B cell (primary cell): Measurements from ENCODE around the gene ING3. TPM values are rescaled to one million over a fixed set of nuclear protein-coding genes. Genes with fewer than 3 reads are reported as not detected.

Experiments
- ATAC-seq: fragments of 200-7000 bp; cut with Tn5 transposase; one replicate; pipeline ENCODE4 v1.10.0; 2021; ENCODE audit warnings: low read depth, mild to moderate bottlenecking, moderate number of reproducible peaks, moderate library complexity
- CTCF ChIA-PET: fragments of 350-600 bp; sonication (Branson Sonifier 250); formaldehyde crosslinking; loops from one replicate; lab custom pipeline; 2021; ENCODE audit warnings: antibody characterized with exemption, inconsistent platforms; lab: Charles Lee
- POLR2A ChIA-PET: fragments of 350-600 bp; sonication (Branson Sonifier 250); formaldehyde crosslinking; loops from one replicate; lab custom pipeline; 2021; ENCODE audit warnings: antibody characterized with exemption; lab: Charles Lee
- DNase-seq: peaks from one replicate; pipeline ENCODE4 v3.0.0; 2013
- H2AFZ ChIP-seq: 2 replicates; pipeline ENCODE4 v1.6.1; 2012; ENCODE audit warnings: mild to moderate bottlenecking, low read depth, low read length; ENCODE audit not compliant: insufficient read depth, poor library complexity, severe bottlenecking
- H3K27ac ChIP-seq, 2 donors: 1 replicate in 1 of 2; 2 replicates in 1 of 2; pipeline ENCODE4 v1.5.1; 2012 to 2013; ENCODE audit warnings: low read length in 2 of 2, mild to moderate bottlenecking in 2 of 2, moderate library complexity in 1 of 2
- H3K27me3 ChIP-seq, 4 experiments: fragments of 200-600 bp in 1 of 4; sonication (generic) in 1 of 4; replicated peaks in 1 of 4; 1 replicate in 2 of 4; 2 replicates in 2 of 4; pipeline versions ENCODE4 v1.6.1 to v1.7.0; 2013 to 2016; ENCODE audit warnings: low read length in 3 of 4, mild to moderate bottlenecking in 2 of 4, mixed read lengths in 1 of 4, moderate library complexity in 1 of 4; ENCODE audit not compliant: insufficient read depth in 4 of 4, control insufficient read depth in 3 of 4; ENCODE audit errors: control extremely low read depth in 1 of 4
- H3K36me3 ChIP-seq, 2 experiments: replicated peaks in 1 of 2; 1 replicate in 1 of 2; 2 replicates in 1 of 2; pipeline versions ENCODE4 v1.6.1 to v1.7.1; 2013; ENCODE audit warnings: low read length in 1 of 2; ENCODE audit not compliant: insufficient read depth in 2 of 2, control insufficient read depth in 1 of 2; ENCODE audit errors: control extremely low read depth in 1 of 2, extremely low read depth in 1 of 2
- H3K4me1 ChIP-seq, 2 donors: fragments of 200-600 bp in 1 of 2; sonication (generic) in 1 of 2; 1 replicate in 1 of 2; 2 replicates in 1 of 2; pipeline versions ENCODE4 v1.5.1 to v1.6.1; 2013 to 2017; ENCODE audit warnings: low read length in 2 of 2; ENCODE audit not compliant: control insufficient read depth in 2 of 2, insufficient read depth in 2 of 2
- H3K4me2 ChIP-seq: replicated peaks from 2 replicates; pipeline ENCODE3; 2012; ENCODE audit warnings: mild to moderate bottlenecking, low read depth, low read length; ENCODE audit not compliant: poor library complexity, severe bottlenecking
- H3K4me3 ChIP-seq, 5 experiments: fragments of 200-600 bp in 1 of 5; sonication (generic) in 1 of 5; 1 replicate in 3 of 5; 2 replicates in 2 of 5; pipeline versions ENCODE4 v1.5.1 to v1.7.0; 2011 to 2016; ENCODE audit warnings: low read length in 4 of 5, mild to moderate bottlenecking in 4 of 5, low read depth in 2 of 5, control low read depth in 1 of 5, moderate library complexity in 1 of 5; ENCODE audit not compliant: insufficient read depth in 1 of 5; ENCODE audit errors: control extremely low read depth in 1 of 5, extremely low read depth in 1 of 5
- H3K79me2 ChIP-seq: fragments of 200-600 bp; sonication (generic); one replicate; pipeline ENCODE4 v1.6.0; 2016; ENCODE audit warnings: low read length; ENCODE audit not compliant: control insufficient read depth, insufficient read depth
- H3K9ac ChIP-seq: fragments of 200-600 bp; sonication (generic); 2 replicates; pipeline ENCODE4 v1.6.1; 2017; ENCODE audit warnings: mild to moderate bottlenecking, low read length, moderate library complexity
- H3K9me3 ChIP-seq, 3 donors: one replicate each; pipeline versions ENCODE4 v1.6.1 to v1.7.1; 2013; ENCODE audit warnings: low read length in 2 of 3; ENCODE audit not compliant: control insufficient read depth in 2 of 3, insufficient read depth in 1 of 3; ENCODE audit errors: control extremely low read depth in 1 of 3
- H4K20me1 ChIP-seq: 2 replicates; pipeline ENCODE4 v1.6.0; 2012; ENCODE audit warnings: mild to moderate bottlenecking, low read length; ENCODE audit not compliant: insufficient read depth, control insufficient read depth, poor library complexity, severe bottlenecking
- H3K27ac Mint-ChIP-seq: one replicate; pipeline ENCODE4 v1.8.0; 2021; ENCODE audit warnings: mixed read lengths
- H3K27me3 Mint-ChIP-seq: one replicate; pipeline ENCODE4 v1.8.0; 2021; ENCODE audit warnings: mixed read lengths
- H3K4me1 Mint-ChIP-seq: one replicate; pipeline ENCODE4 v1.8.0; 2021; ENCODE audit warnings: mixed read lengths
- H3K4me3 Mint-ChIP-seq: one replicate; pipeline ENCODE4 v1.8.0; 2021; ENCODE audit warnings: mixed read lengths
- H3K9me3 Mint-ChIP-seq: one replicate; pipeline ENCODE4 v1.8.0; 2022; ENCODE audit warnings: mixed read lengths; ENCODE audit not compliant: insufficient read depth
- EZH2 ChIP-seq: IDR thresholded peaks from 2 replicates; pipeline ENCODE4 v1.6.1; 2012; ENCODE audit warnings: borderline replicate concordance, low read depth, mild to moderate bottlenecking, moderate library complexity, low read length; ENCODE audit not compliant: insufficient read depth, poor library complexity, severe bottlenecking
- WGBS: methylation state at CpG from one replicate; pipeline ENCODE4 v1.1.5; 2013; ENCODE audit warnings: missing lambda C conversion rate; ENCODE audit not compliant: insufficient coverage; 5-methylcytosine and 5-hydroxymethylcytosine counted together
- intact Hi-C: fragments of 100-400 bp; cut with micrococcal nuclease; formaldehyde crosslinking; loops from one replicate; pipeline ENCODE4 v1.10.0; 2022
- polyA plus RNA-seq: library from polyadenylated mRNA; depleted of rRNA; stranded (reverse); fragments of >200 nt; gene quantifications from 2 replicates; pipeline ENCODE4 v1.2.3, GENCODE V29; 2012
- total RNA-seq, 2 donors: library from RNA; stranded (reverse); fragments of 120-200 nt in 1 of 2; gene quantifications; 1 replicate in 1 of 2; 2 replicates in 1 of 2; pipeline versions ENCODE4 v1.2.3 to v1.2.4, GENCODE V29; 2013 to 2022
- TF ChIP-seq, protein P1 (sequence below): fragments of 200-600 bp; IDR thresholded peaks from one replicate; pipeline ENCODE4 v1.8.0; 2022; ENCODE audit warnings: antibody characterized with exemption, mild to moderate bottlenecking

Gene ING3
- total and polyA plus RNA-seq, 2 donors (not counting 1 experiment from before 2014, with no cell fraction given): 29.5 to 38.0 TPM

DNA sequence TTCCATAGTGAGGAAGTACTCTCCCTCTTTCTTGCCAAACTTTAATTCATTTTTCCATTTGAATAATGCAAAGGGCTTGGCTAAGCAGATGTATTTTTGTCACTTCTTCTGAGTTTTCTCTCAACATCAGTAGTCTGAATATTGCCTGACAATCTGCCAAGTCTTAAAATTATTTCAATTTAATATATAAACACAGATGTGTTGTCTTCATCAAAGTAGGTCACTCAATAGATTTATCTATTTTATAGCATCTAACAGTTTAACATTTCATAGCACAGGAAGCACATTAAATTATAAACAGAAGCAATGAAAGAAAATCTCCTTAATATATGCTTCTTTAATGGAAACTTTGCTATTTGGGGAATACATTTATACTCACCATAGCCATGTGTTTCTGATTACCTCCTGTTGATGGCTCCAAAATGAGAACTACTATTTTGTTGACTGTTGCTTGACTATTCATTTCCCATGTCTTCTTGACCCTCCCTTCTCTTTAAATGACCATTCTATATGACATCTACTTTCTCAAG is 42.5 kb downstream of the ING3 start:
- POLR2A ChIA-PET: no interaction called here
- Mint-ChIP-seq H3K4me3 (no peak overlapping the region), H3K27ac (no peak overlapping the region), H3K9me3 (no peaks in the 10 kb centered on the region), H3K27me3 (peaks cover 48% of the 10 kb centered on the region), H3K4me1 (peaks cover 31% of the 10 kb centered on the region)
- CTCF ChIA-PET: no interaction called here
- H3K4me1 ChIP-seq: peaks cover 31 to 40% of the 10 kb centered on the region in 2 donors
- no peaks in the 10 kb centered on the region for H3K36me3 ChIP-seq
- no peak overlapping the region for H3K4me3 ChIP-seq
- no peak overlapping the region for H3K4me2 ChIP-seq
- intact Hi-C loops: no loop called here
- H3K27ac ChIP-seq: no peak overlapping the region
- H2AFZ ChIP-seq: no peak overlapping the region
- ATAC-seq (no peak), DNase-seq (no peak)
- H4K20me1 ChIP-seq: no peaks in the 10 kb centered on the region
- H3K27me3 ChIP-seq: peaks cover 0 to 20% (median 16%) of the 10 kb centered on the region in 4 experiments
- TF ChIP-seq, protein P1, sequence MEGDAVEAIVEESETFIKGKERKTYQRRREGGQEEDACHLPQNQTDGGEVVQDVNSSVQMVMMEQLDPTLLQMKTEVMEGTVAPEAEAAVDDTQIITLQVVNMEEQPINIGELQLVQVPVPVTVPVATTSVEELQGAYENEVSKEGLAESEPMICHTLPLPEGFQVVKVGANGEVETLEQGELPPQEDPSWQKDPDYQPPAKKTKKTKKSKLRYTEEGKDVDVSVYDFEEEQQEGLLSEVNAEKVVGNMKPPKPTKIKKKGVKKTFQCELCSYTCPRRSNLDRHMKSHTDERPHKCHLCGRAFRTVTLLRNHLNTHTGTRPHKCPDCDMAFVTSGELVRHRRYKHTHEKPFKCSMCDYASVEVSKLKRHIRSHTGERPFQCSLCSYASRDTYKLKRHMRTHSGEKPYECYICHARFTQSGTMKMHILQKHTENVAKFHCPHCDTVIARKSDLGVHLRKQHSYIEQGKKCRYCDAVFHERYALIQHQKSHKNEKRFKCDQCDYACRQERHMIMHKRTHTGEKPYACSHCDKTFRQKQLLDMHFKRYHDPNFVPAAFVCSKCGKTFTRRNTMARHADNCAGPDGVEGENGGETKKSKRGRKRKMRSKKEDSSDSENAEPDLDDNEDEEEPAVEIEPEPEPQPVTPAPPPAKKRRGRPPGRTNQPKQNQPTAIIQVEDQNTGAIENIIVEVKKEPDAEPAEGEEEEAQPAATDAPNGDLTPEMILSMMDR: no peak
- no peak for TF ChIP-seq EZH2
- no peaks in the 10 kb centered on the region for H3K79me2 ChIP-seq
- H3K9ac ChIP-seq: no peak overlapping the region
- H3K9me3 ChIP-seq: no peaks in the 10 kb centered on the region

- Histone ChIP-seq H3K4me3 (no peak overlapping the region), H3K9ac (no peak overlapping the region), H3K79me2 (no peaks in the 10 kb centered on the region), H4K20me1 (no peaks in the 10 kb centered on the region), H3K27ac (no peak overlapping the region), H3K4me2 (no peak overlapping the region), H3K27me3 (peaks cover 0 to 20% (median 16%) of the 10 kb centered on the region in 4 experiments), H2AFZ (no peak overlapping the region), H3K9me3 (no peaks in the 10 kb centered on the region), H3K36me3 (no peaks in the 10 kb centered on the region), H3K4me1 (peaks cover 25 to 34% of the 10 kb centered on the region in 2 donors)
- Mint-ChIP-seq H3K9me3 (no peaks in the 10 kb centered on the region), H3K4me1 (peaks cover 26% of the 10 kb centered on the region), H3K4me3 (no peak overlapping the region), H3K27me3 (peaks cover 46% of the 10 kb centered on the region), H3K27ac (no peak overlapping the region)
- TF ChIP-seq EZH2: no peak
- TF ChIP-seq, protein P1: no peak
- POLR2A ChIA-PET: no interaction called here
- ATAC-seq: no peak
- DNase-seq: no peak
- CTCF ChIA-PET: interaction anchor here (1.0 kb wide), 1 partner anchor 8 kb away, joined by 3 read pairs; no protein-coding TSS in a partner anchor
- 93% methylated on average over 3 of the region's 5 CpGs for WGBS
- intact Hi-C loops: no loop called here
These were observed 43.1 kb downstream of the ING3 start for GRCh38 chr7:120993553-120994191.
